HuH-7.5 (cell line): ENCODE results near the gene LCN2.

ENCODE experiments used
- DNase-seq: peaks from one replicate; pipeline ENCODE4 v3.0.0; 2011; ENCODE audit warnings: low spot score

The LCN2 gene

DNA sequence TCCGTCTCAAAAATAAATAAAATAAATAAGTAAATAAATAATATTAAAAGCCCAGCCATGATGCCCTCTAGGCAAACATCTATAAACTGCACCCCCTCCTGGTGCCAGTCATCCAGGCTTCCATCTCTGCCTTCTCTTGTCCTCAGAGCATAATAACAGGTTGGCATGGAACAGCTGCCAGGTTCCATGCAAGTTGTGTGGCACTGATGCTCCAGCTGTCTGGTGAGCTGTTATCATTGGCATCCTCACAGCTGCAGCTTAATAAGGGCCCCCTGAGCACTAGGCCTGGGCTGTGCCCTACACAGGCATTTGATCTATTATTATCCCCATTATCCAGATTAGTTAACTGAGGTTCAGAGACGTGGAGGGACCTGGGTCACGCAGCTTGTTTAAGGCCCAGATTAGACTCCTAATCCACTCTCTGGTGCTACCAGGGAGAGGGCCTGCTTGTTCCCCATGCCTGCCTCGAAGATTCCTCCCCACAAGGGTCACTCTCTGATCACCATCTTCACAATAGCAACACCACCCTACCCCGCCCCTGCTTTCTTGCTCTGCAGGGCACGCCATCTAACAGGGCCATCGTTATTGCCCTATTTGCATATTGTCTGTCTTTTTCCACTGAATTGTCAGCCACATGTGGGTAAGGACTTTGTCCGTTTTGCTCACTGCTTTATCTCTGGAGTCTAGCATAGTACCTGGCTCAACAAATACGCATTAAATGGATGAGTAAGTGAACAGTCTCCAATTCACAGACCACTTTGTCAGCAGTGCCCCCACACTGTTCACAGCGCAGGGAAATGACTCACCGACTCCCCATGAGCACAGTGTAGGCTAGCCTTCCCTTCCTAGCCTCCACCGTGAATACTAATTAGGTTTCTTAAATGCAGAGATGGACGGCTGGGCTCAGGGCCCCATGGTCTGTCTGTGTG is 52.5 kb downstream of the LCN2 start:
- DNase-seq, result no peak

DNA sequence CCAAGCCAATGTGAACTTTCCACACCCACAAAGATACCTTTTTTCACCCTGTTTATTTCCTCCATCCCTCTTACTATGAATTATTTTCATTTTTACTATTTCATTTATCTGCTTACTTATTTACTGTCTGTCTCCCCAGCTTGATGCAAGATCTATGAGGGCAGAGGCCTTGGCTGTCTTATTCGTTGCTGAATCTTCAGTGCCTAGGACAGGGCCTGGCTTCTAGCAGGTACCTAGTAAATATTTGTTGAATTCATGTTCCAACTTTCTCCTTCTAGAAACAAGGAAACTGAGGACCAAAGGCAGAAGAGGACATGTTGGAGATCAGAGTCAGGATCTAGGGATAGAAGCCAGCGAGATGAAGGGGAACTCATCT is 53.4 kb downstream of the LCN2 start:
- no peak for DNase-seq
